Fibroblast of peridontal ligament (primary cell): ENCODE measurements around the gene TAF4.
"Not testable (repeated sequence)": the region's sequence is repeated elsewhere in the genome, so short reads cannot be mapped to it uniquely, and the experiment has no call there.

Experiments
- DNase-seq: peaks from one replicate; pipeline ENCODE4 v3.0.0-alpha.2; 2010; ENCODE audit errors: extremely low read depth

TAF4 gene

GRCh38 chr20:62065674-62066338 lies at the start of gene TAF4:
Gene TAF4 (minus strand): TSS chr20:62065881. CDS start chr20:62065810, 71 bp downstream.
- peak; percentile 58 for DNase-seq

GRCh38 chr20:62114894-62115293 lies 49.2 kb upstream of the TAF4 start:
- no peak for DNase-seq

- DNase-seq = no peak
Measured at GRCh38 chr20:62112368-62112767, 46.7 kb upstream of the TAF4 start.

- DNase-seq = no peak
Measured at GRCh38 chr20:62111148-62111547, 45.5 kb upstream of the TAF4 start.

- no peak for DNase-seq
Measured at GRCh38 chr20:62105592-62105991, 39.9 kb upstream of the TAF4 start.

GRCh38 chr20:62104791-62105345 lies 39.2 kb upstream of the TAF4 start:
- no peak for DNase-seq

GRCh38 chr20:62104234-62104789 lies 38.6 kb upstream of the TAF4 start:
- no peak for DNase-seq

- DNase-seq = no peak
Measured at GRCh38 chr20:62103508-62104233, 38.0 kb upstream of the TAF4 start.

- DNase-seq = no peak
Measured at GRCh38 chr20:62101078-62101477, 35.4 kb upstream of the TAF4 start.

GRCh38 chr20:62097881-62098407 lies 32.3 kb upstream of the TAF4 start:
- DNase-seq = no peak

GRCh38 chr20:62096421-62097380 lies 31.0 kb upstream of the TAF4 start:
- DNase-seq = no peak

GRCh38 chr20:62089393-62089792 lies 23.7 kb upstream of the TAF4 start:
- no peak for DNase-seq

- DNase-seq = peak; percentile 81
Measured at GRCh38 chr20:62088258-62089127, 22.8 kb upstream of the TAF4 start.

- DNase-seq = no peak
Measured at GRCh38 chr20:62087632-62088031, 22.0 kb upstream of the TAF4 start.

GRCh38 chr20:62087227-62087626 lies 21.5 kb upstream of the TAF4 start:
- no peak for DNase-seq

GRCh38 chr20:62085206-62085605 lies 19.5 kb upstream of the TAF4 start:
- no peak for DNase-seq

GRCh38 chr20:62084224-62084623 lies 18.5 kb upstream of the TAF4 start:
- DNase-seq = not testable (repeated sequence)

- DNase-seq = no peak
Measured at GRCh38 chr20:62083312-62083711, 17.6 kb upstream of the TAF4 start.

GRCh38 chr20:62080249-62080990 lies 14.7 kb upstream of the TAF4 start:
- no peak for DNase-seq

GRCh38 chr20:62079166-62079565 lies 13.5 kb upstream of the TAF4 start:
- no peak for DNase-seq
